ENCODE measurements around the gene TCP1.
"Not testable (repeated sequence)": the region's sequence is repeated elsewhere in the genome, so short reads cannot be mapped to it uniquely, and the experiment has no call there.

The TCP1 gene

GRCh38 chr6:159753081-159753872, 36.1 kb downstream of the TCP1 start:
- no peak overlapping the region for H3K9ac ChIP-seq (ENCODE audit: low read length)
- no peak for DNase-seq
- H3K27ac ChIP-seq (ENCODE audit: low read length), result no peak overlapping the region
- H3K79me2 ChIP-seq (ENCODE audit: low read length), result no peaks in the 10 kb centered on the region
- no peaks in the 10 kb centered on the region for H3F3A ChIP-seq (ENCODE audit: insufficient read depth, low read length)
- no peak for TF ChIP-seq EZH2phosphoT487 (IDR thresholded peaks at IDR 0.05; ENCODE audit: low read length)
- H3K36me3 ChIP-seq (replicated peaks; ENCODE audit: insufficient read depth, low read length), result no peaks in the 10 kb centered on the region
- H2AFZ ChIP-seq (ENCODE audit: low read length), result no peak overlapping the region
- H3K4me1 ChIP-seq (ENCODE audit: low read length), result no peaks in the 10 kb centered on the region
- H4K20me1 ChIP-seq (ENCODE audit: insufficient read depth, low read length), result no peaks in the 10 kb centered on the region; the same call in 1 of the 2 replicates
- no peaks in the 10 kb centered on the region for H3K9me3 ChIP-seq (replicated peaks; ENCODE audit: insufficient read depth, low read length)
- no peaks in the 10 kb centered on the region for H3K27me3 ChIP-seq (replicated peaks; ENCODE audit: insufficient read depth, low read length)
- H3K4me2 ChIP-seq (ENCODE audit: low read depth, low read length), result no peak overlapping the region
- H3K9me2 ChIP-seq (replicated peaks; ENCODE audit: insufficient read depth, low read length), result no peaks in the 10 kb centered on the region
- H3K4me3 ChIP-seq (ENCODE audit: low read length), result no peak overlapping the region

GRCh38 chr6:159751448-159751847, 38.0 kb downstream of the TCP1 start:
- H3K4me3 ChIP-seq (ENCODE audit: low read length), result no peak overlapping the region
- H4K20me1 ChIP-seq (ENCODE audit: insufficient read depth, low read length), result no peaks in the 10 kb centered on the region; the same call in 1 of the 2 replicates
- H3F3A ChIP-seq (ENCODE audit: insufficient read depth, low read length), result no peaks in the 10 kb centered on the region
- no peak overlapping the region for H3K4me2 ChIP-seq (ENCODE audit: low read depth, low read length)
- no peak for DNase-seq
- no peak overlapping the region for H3K27ac ChIP-seq (ENCODE audit: low read length)
- H3K9ac ChIP-seq (ENCODE audit: low read length), result no peak overlapping the region
- no peaks in the 10 kb centered on the region for H3K4me1 ChIP-seq (ENCODE audit: low read length)
- 0 out of 2 replicates have a peak, but pooled peaks cover 2% of the 10 kb centered on the region for H3K79me2 ChIP-seq (ENCODE audit: low read length)
- no peaks in the 10 kb centered on the region for H3K27me3 ChIP-seq (replicated peaks; ENCODE audit: insufficient read depth, low read length)
- H3K36me3 ChIP-seq (replicated peaks; ENCODE audit: insufficient read depth, low read length), result no peaks in the 10 kb centered on the region
- no peaks in the 10 kb centered on the region for H3K9me2 ChIP-seq (replicated peaks; ENCODE audit: insufficient read depth, low read length)
- TF ChIP-seq EZH2 (optimal IDR thresholded peaks at IDR 0.05; ENCODE audit: low read depth, low read length) (no peak), EZH2phosphoT487 (IDR thresholded peaks at IDR 0.05; ENCODE audit: low read length) (no peak), CTCF (IDR thresholded peaks at IDR 0.05; ENCODE audit: low read length) (no peak)
- H2AFZ ChIP-seq (ENCODE audit: low read length), result no peak overlapping the region
- no peaks in the 10 kb centered on the region for H3K9me3 ChIP-seq (replicated peaks; ENCODE audit: insufficient read depth, low read length)

- H3K79me2 ChIP-seq (ENCODE audit: low read length), result peaks cover 18% of the 10 kb centered on the region
- not testable (repeated sequence) for H3K9me2 ChIP-seq (replicated peaks; ENCODE audit: insufficient read depth, low read length); H2AFZ ChIP-seq (ENCODE audit: low read length); H3F3A ChIP-seq (ENCODE audit: insufficient read depth, low read length); H3K4me1 ChIP-seq (ENCODE audit: low read length); H3K4me2 ChIP-seq (ENCODE audit: low read depth, low read length); H3K27me3 ChIP-seq (replicated peaks; ENCODE audit: insufficient read depth, low read length); H3K4me3 ChIP-seq (ENCODE audit: low read length); H3K9me3 ChIP-seq (replicated peaks; ENCODE audit: insufficient read depth, low read length); H3K9ac ChIP-seq (ENCODE audit: low read length); DNase-seq; H3K36me3 ChIP-seq (replicated peaks; ENCODE audit: insufficient read depth, low read length); H4K20me1 ChIP-seq (ENCODE audit: insufficient read depth, low read length); H3K27ac ChIP-seq (ENCODE audit: low read length)
Observed at GRCh38 chr6:159748127-159748526, 41.3 kb downstream of the TCP1 start.

GRCh38 chr6:159746759-159747158, 42.6 kb downstream of the TCP1 start:
- no peak for DNase-seq
- Histone ChIP-seq H3K9me3 (replicated peaks; ENCODE audit: insufficient read depth, low read length) (no peaks in the 10 kb centered on the region), H3K4me3 (ENCODE audit: low read length) (no peak overlapping the region), H3K4me2 (ENCODE audit: low read depth, low read length) (no peak overlapping the region), H3K27me3 (replicated peaks; ENCODE audit: insufficient read depth, low read length) (no peaks in the 10 kb centered on the region), H3K79me2 (ENCODE audit: low read length) (peaks cover 22% of the 10 kb centered on the region), H3K36me3 (replicated peaks; ENCODE audit: insufficient read depth, low read length) (no peaks in the 10 kb centered on the region), H3K4me1 (ENCODE audit: low read length) (no peaks in the 10 kb centered on the region), H3F3A (ENCODE audit: insufficient read depth, low read length) (no peaks in the 10 kb centered on the region), H3K27ac (ENCODE audit: low read length) (no peak overlapping the region), H4K20me1 (ENCODE audit: insufficient read depth, low read length) (no peaks in the 10 kb centered on the region), H3K9ac (ENCODE audit: low read length) (no peak overlapping the region), H3K9me2 (replicated peaks; ENCODE audit: insufficient read depth, low read length) (no peaks in the 10 kb centered on the region), H2AFZ (ENCODE audit: low read length) (no peak overlapping the region)
- TF ChIP-seq EZH2phosphoT487 (IDR thresholded peaks at IDR 0.05; ENCODE audit: low read length), result no peak
- no peak for TF ChIP-seq EZH2 (optimal IDR thresholded peaks at IDR 0.05; ENCODE audit: low read depth, low read length)
- no peak for TF ChIP-seq CTCF (IDR thresholded peaks at IDR 0.05; ENCODE audit: low read length)
